HEK293 (cell line): ENCODE results near the gene OGFOD2.
A peak's percentile ranks its signal among the peaks of the same experiment; 100 is the strongest.

Experiments used
- CTCF ChIA-PET: fragments of 350-600 bp; formaldehyde crosslinking; extraction: SDS; loops from one replicate; lab custom pipeline; 2021; ENCODE audit warnings: antibody characterized with exemption; lab: Yijun Ruan, JAX
- POLR2A ChIA-PET: fragments of 300-600 bp; formaldehyde crosslinking; extraction: SDS; loops from one replicate; lab custom pipeline; 2020; ENCODE audit warnings: antibody characterized with exemption, inconsistent platforms; lab: Yijun Ruan, JAX
- H3K27ac ChIP-seq: fragments of 200-500 bp; sonication (Bioruptor generic); 2 replicates; pipeline ENCODE4 v1.5.1; 2014; ENCODE audit warnings: low read depth, low read length, control low read depth, inconsistent platforms; ENCODE audit errors: extremely low read depth
- H3K36me3 ChIP-seq, 2 experiments: fragments of 200-500 bp in 1 of 2; sonication (Bioruptor generic) in 1 of 2; 1 replicate in 1 of 2; 2 replicates in 1 of 2; pipeline ENCODE4 v1.5.1; 2014 to 2017; ENCODE audit warnings: inconsistent platforms in 2 of 2, low read length in 2 of 2; ENCODE audit not compliant: control insufficient read depth in 2 of 2, insufficient read depth in 1 of 2
- H3K4me1 ChIP-seq: fragments of 200-500 bp; sonication (Bioruptor generic); 2 replicates; pipeline ENCODE4 v1.5.1; 2014; ENCODE audit warnings: mild to moderate bottlenecking, low read length, inconsistent platforms; ENCODE audit not compliant: control insufficient read depth, insufficient read depth
- H3K4me3 ChIP-seq: 2 replicates; pipeline ENCODE4 v1.5.1; 2011; ENCODE audit warnings: low read depth, mild to moderate bottlenecking, control low read depth, low read length, moderate library complexity
- H3K9me3 ChIP-seq: fragments of 200-500 bp; sonication (Bioruptor generic); 2 replicates; pipeline ENCODE4 v1.5.1; 2014; ENCODE audit warnings: low read depth, low read length, inconsistent platforms; ENCODE audit not compliant: control insufficient read depth, insufficient read depth
- MEIS1 ChIP-seq: sonication (generic); formaldehyde crosslinking; IDR thresholded peaks from 2 replicates; pipeline ENCODE4 v1.8.1; 2022; ENCODE audit warnings: missing genetic modification reagents, mild to moderate bottlenecking, borderline replicate concordance
- REST ChIP-seq: fragments of 450-650 bp; formaldehyde crosslinking; IDR thresholded peaks from 2 replicates; pipeline ENCODE4 v1.5.1; 2016; ENCODE audit warnings: missing biosample characterization, missing genetic modification characterization
- SP3 ChIP-seq: fragments of 450-650 bp; formaldehyde crosslinking; IDR thresholded peaks from 2 replicates; pipeline ENCODE4 v1.5.1; 2016; ENCODE audit warnings: missing biosample characterization, missing genetic modification characterization
- ZFHX2 ChIP-seq: fragments of 450-650 bp; formaldehyde crosslinking; conservative IDR thresholded peaks from 2 replicates; pipeline ENCODE4 v1.5.1; 2016; ENCODE audit warnings: missing biosample characterization, missing genetic modification characterization
- ZFP41 ChIP-seq: fragments of 450-650 bp; formaldehyde crosslinking; IDR thresholded peaks from 2 replicates; pipeline ENCODE4 v1.5.1; 2016; ENCODE audit warnings: missing biosample characterization, missing genetic modification characterization, borderline replicate concordance
- ZNF18 ChIP-seq: fragments of 450-650 bp; formaldehyde crosslinking; IDR thresholded peaks from 2 replicates; pipeline ENCODE4 v1.5.1; 2016; ENCODE audit warnings: missing biosample characterization, missing genetic modification characterization
- ZNF202 ChIP-seq: fragments of 450-650 bp; formaldehyde crosslinking; IDR thresholded peaks from 2 replicates; pipeline ENCODE4 v1.5.1; 2016; ENCODE audit warnings: missing biosample characterization, missing genetic modification characterization, borderline replicate concordance
- ZNF426 ChIP-seq: fragments of 450-650 bp; formaldehyde crosslinking; IDR thresholded peaks from 2 replicates; pipeline ENCODE4 v1.5.1; 2017; ENCODE audit warnings: missing biosample characterization, missing genetic modification characterization, mild to moderate bottlenecking, inconsistent platforms, moderate library complexity
- ZNF473 ChIP-seq: fragments of 450-650 bp; formaldehyde crosslinking; IDR thresholded peaks from 2 replicates; pipeline ENCODE4 v1.5.1; 2017; ENCODE audit warnings: missing biosample characterization, missing genetic modification characterization
- ZNF514 ChIP-seq: fragments of 450-650 bp; formaldehyde crosslinking; IDR thresholded peaks from 2 replicates; pipeline ENCODE4 v1.5.1; 2016; ENCODE audit warnings: missing biosample characterization, missing genetic modification characterization
- ZNF580 ChIP-seq: fragments of 450-650 bp; formaldehyde crosslinking; IDR thresholded peaks from 2 replicates; pipeline ENCODE4 v1.5.1; 2016; ENCODE audit warnings: missing biosample characterization, missing genetic modification characterization
- ZNF600 ChIP-seq: fragments of 450-650 bp; formaldehyde crosslinking; IDR thresholded peaks from 2 replicates; pipeline ENCODE4 v1.5.1; 2016; ENCODE audit warnings: missing biosample characterization, missing genetic modification characterization
- ZNF692 ChIP-seq: fragments of 450-650 bp; formaldehyde crosslinking; IDR thresholded peaks from 2 replicates; pipeline ENCODE4 v1.5.1; 2016; ENCODE audit warnings: missing biosample characterization, missing genetic modification characterization
- ZNF707 ChIP-seq: fragments of 450-650 bp; formaldehyde crosslinking; IDR thresholded peaks from 2 replicates; pipeline ENCODE4 v1.5.1; 2016; ENCODE audit warnings: missing biosample characterization, missing genetic modification characterization
- ZNF785 ChIP-seq: fragments of 450-650 bp; formaldehyde crosslinking; IDR thresholded peaks from 2 replicates; pipeline ENCODE4 v1.5.1; 2016; ENCODE audit warnings: missing biosample characterization, missing genetic modification characterization
- ZNF791 ChIP-seq: fragments of 450-650 bp; formaldehyde crosslinking; IDR thresholded peaks from 2 replicates; pipeline ENCODE4 v1.5.1; 2016; ENCODE audit warnings: missing biosample characterization, missing genetic modification characterization
- ZSCAN5A ChIP-seq: fragments of 450-650 bp; formaldehyde crosslinking; IDR thresholded peaks from 2 replicates; pipeline ENCODE4 v1.5.1; 2016; ENCODE audit warnings: missing biosample characterization, missing genetic modification characterization

OGFOD2 gene

GRCh38 chr12:122985338-122986257, 10.6 kb downstream of the OGFOD2 start:
- peaks cover 8% of the 10 kb centered on the region; the same call in 1 of the 2 replicates for H3K4me1 ChIP-seq
- H3K27ac ChIP-seq, result no peak overlapping the region
- H3K9me3 ChIP-seq, result no peaks in the 10 kb centered on the region
- ChIA-PET CTCF (no interaction called here), POLR2A (interaction anchor here (1.6 kb wide), 1 partner anchor 20 kb away, joined by 5 read pairs; the partner anchor contains the start of gene ABCB9)
- H3K4me3 ChIP-seq, result no peak overlapping the region
- peaks cover 0 to 33% of the 10 kb centered on the region in 2 experiments; a peak in 2 of 3 replicates for H3K36me3 ChIP-seq
- TF ChIP-seq ZNF202 (no peak), ZNF18 (no peak), REST (tag by site-specific recombination) (no peak), ZNF426 (no peak), ZNF473 (tag by site-specific recombination) (no peak), MEIS1 (no peak), ZNF791 (tag by site-specific recombination) (no peak), SP3 (tag by site-specific recombination) (no peak), ZNF580 (no peak), ZNF785 (tag by site-specific recombination) (no peak), ZSCAN5A (tag by site-specific recombination) (no peak)

GRCh38 chr12:122986258-122986871, 11.3 kb downstream of the OGFOD2 start:
- Histone ChIP-seq H3K4me3 (no peak overlapping the region), H3K4me1 (peaks cover 8% of the 10 kb centered on the region; the same call in 1 of the 2 replicates), H3K9me3 (no peaks in the 10 kb centered on the region), H3K27ac (no peak overlapping the region), H3K36me3 (peaks cover 0 to 33% of the 10 kb centered on the region in 2 experiments; a peak in 2 of 3 replicates)
- ChIA-PET CTCF (no interaction called here), POLR2A (no interaction called here)
- TF ChIP-seq ZFP41 (tag by site-specific recombination) (no peak), ZFHX2 (tag by site-specific recombination) (peak; percentile 58), ZNF514 (no peak), ZNF692 (tag by site-specific recombination) (peak; percentile 27; the same call in 1 of the 2 replicates), ZNF707 (no peak), ZNF600 (peak; percentile 50)
